Measurements from ENCODE around the gene PLXNA4.

PLXNA4 gene

GRCh38 chr7:132532281-132532680, 44.0 kb downstream of the PLXNA4 start:
- DNase-seq = peak; percentile 63 to 64

- no peak for DNase-seq
Observed at GRCh38 chr7:132531562-132531961, 44.7 kb downstream of the PLXNA4 start.

GRCh38 chr7:132528695-132529094, 47.6 kb downstream of the PLXNA4 start:
- DNase-seq = no peak

- no peak for DNase-seq
Observed at GRCh38 chr7:132527467-132528410, 48.5 kb downstream of the PLXNA4 start.

GRCh38 chr7:132526111-132526740, 50.0 kb downstream of the PLXNA4 start:
- DNase-seq = no peak

- DNase-seq = no peak
Observed at GRCh38 chr7:132521423-132521822, 54.8 kb downstream of the PLXNA4 start.

GRCh38 chr7:132520591-132521280, 55.5 kb downstream of the PLXNA4 start:
- DNase-seq = no peak

- DNase-seq = peak; percentile 46 to 55
Observed at GRCh38 chr7:132519936-132520335, 56.3 kb downstream of the PLXNA4 start.

- DNase-seq = no peak
Observed at GRCh38 chr7:132518839-132519173, 57.5 kb downstream of the PLXNA4 start.

GRCh38 chr7:132518102-132518838, 58.0 kb downstream of the PLXNA4 start:
- DNase-seq = peak in 1 of 2 donors; percentile 52

GRCh38 chr7:132516042-132516840, 60.0 kb downstream of the PLXNA4 start:
- DNase-seq = no peak

- DNase-seq = peak; percentile 44 to 70
Observed at GRCh38 chr7:132515181-132515580, 61.1 kb downstream of the PLXNA4 start.

GRCh38 chr7:132514430-132514829, 61.8 kb downstream of the PLXNA4 start:
- DNase-seq = no peak

- no peak for DNase-seq
Observed at GRCh38 chr7:132511921-132512320, 64.3 kb downstream of the PLXNA4 start.

- no peak for DNase-seq
Observed at GRCh38 chr7:132511387-132511786, 64.9 kb downstream of the PLXNA4 start.

GRCh38 chr7:132509643-132510042, 66.6 kb downstream of the PLXNA4 start:
- DNase-seq = no peak

- no peak for DNase-seq
Observed at GRCh38 chr7:132508724-132509353, 67.4 kb downstream of the PLXNA4 start.

GRCh38 chr7:132504852-132505251, 71.4 kb downstream of the PLXNA4 start:
- no peak for DNase-seq

GRCh38 chr7:132504071-132504470, 72.2 kb downstream of the PLXNA4 start:
- no peak for DNase-seq

- no peak for DNase-seq
Observed at GRCh38 chr7:132503415-132503814, 72.9 kb downstream of the PLXNA4 start.

GRCh38 chr7:132501956-132502355, 74.3 kb downstream of the PLXNA4 start:
- no peak for DNase-seq

Measured in inflammatory macrophage treated with lipopolysaccharide for 1 hour (primary cell).